Measurements from ENCODE around the gene RAB39A.
"Not testable (repeated sequence)": the region's sequence is repeated elsewhere in the genome, so short reads cannot be mapped to it uniquely, and the experiment has no call there.

RAB39A gene

DNA sequence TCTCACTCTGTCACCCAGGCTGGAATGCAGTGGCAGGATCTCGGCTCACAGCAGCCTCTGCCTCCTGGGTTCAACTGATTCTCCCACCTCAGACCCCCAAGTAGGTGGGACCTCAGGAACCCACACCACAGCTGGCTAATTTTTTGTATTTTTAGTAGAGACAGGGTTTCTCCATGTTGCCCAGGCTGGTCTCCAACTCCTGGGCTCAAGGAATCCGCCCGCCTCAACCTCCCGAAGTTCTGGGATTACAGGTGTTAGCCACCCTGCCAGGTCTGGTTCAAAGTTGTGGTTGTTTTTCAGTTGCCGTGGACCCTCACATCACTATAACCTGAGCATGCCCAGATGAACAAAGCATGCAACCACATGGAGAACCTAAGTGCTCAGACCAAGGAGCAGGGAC lies 13.0 kb upstream of the RAB39A start:
- TF ChIP-seq, protein P1, sequence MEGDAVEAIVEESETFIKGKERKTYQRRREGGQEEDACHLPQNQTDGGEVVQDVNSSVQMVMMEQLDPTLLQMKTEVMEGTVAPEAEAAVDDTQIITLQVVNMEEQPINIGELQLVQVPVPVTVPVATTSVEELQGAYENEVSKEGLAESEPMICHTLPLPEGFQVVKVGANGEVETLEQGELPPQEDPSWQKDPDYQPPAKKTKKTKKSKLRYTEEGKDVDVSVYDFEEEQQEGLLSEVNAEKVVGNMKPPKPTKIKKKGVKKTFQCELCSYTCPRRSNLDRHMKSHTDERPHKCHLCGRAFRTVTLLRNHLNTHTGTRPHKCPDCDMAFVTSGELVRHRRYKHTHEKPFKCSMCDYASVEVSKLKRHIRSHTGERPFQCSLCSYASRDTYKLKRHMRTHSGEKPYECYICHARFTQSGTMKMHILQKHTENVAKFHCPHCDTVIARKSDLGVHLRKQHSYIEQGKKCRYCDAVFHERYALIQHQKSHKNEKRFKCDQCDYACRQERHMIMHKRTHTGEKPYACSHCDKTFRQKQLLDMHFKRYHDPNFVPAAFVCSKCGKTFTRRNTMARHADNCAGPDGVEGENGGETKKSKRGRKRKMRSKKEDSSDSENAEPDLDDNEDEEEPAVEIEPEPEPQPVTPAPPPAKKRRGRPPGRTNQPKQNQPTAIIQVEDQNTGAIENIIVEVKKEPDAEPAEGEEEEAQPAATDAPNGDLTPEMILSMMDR (IDR thresholded peaks at IDR 0.05): no peak
- Histone ChIP-seq H3K4me1 (no peaks in the 10 kb centered on the region), H3K36me3 (no peaks in the 10 kb centered on the region), H3K4me3 (no peak overlapping the region), H3K9me3 (no peaks in the 10 kb centered on the region), H3K27me3 (no peaks in the 10 kb centered on the region), H3K27ac (no peak overlapping the region)
- no peak for DNase-seq
- intact Hi-C loops (cut with DNase I; ENCODE audit: low total_unique reads): no loop called here

GRCh38 chr11:107916671-107917241 lies 11.5 kb upstream of the RAB39A start:
- Histone ChIP-seq H3K36me3 (no peaks in the 10 kb centered on the region), H3K27ac (no peak overlapping the region), H3K4me1 (no peaks in the 10 kb centered on the region), H3K9me3 (no peaks in the 10 kb centered on the region), H3K4me3 (no peak overlapping the region), H3K27me3 (no peaks in the 10 kb centered on the region)
- TF ChIP-seq, protein P1 (IDR thresholded peaks at IDR 0.05): no peak
- intact Hi-C loops (cut with DNase I; ENCODE audit: low total_unique reads): no loop called here
- DNase-seq: no peak

- H3K4me1 ChIP-seq: no peaks in the 10 kb centered on the region
- peaks cover 0 to 7% of the 10 kb centered on the region in 2 donors for H3K27me3 ChIP-seq
- no peaks in the 10 kb centered on the region for H3K36me3 ChIP-seq
- H3K27ac ChIP-seq: no peak overlapping the region
- no peaks in the 10 kb centered on the region for H3K9me3 ChIP-seq
- no peak for DNase-seq
- H3K4me3 ChIP-seq: no peak overlapping the region
- TF ChIP-seq, protein P1 (IDR thresholded peaks at IDR 0.05): no peak
- intact Hi-C loops (cut with DNase I; ENCODE audit: low total_unique reads): no loop called here
Observed at GRCh38 chr11:107921997-107922396, 6.3 kb upstream of the RAB39A start.

GRCh38 chr11:107923519-107923918 lies 4.7 kb upstream of the RAB39A start:
- H3K4me1 ChIP-seq; H3K27ac ChIP-seq; H3K9me3 ChIP-seq; DNase-seq; intact Hi-C loops (cut with DNase I; ENCODE audit: low total_unique reads); H3K36me3 ChIP-seq; H3K4me3 ChIP-seq: not testable (repeated sequence)
- peaks cover 0 to 21% of the 10 kb centered on the region in 2 donors for H3K27me3 ChIP-seq

DNA sequence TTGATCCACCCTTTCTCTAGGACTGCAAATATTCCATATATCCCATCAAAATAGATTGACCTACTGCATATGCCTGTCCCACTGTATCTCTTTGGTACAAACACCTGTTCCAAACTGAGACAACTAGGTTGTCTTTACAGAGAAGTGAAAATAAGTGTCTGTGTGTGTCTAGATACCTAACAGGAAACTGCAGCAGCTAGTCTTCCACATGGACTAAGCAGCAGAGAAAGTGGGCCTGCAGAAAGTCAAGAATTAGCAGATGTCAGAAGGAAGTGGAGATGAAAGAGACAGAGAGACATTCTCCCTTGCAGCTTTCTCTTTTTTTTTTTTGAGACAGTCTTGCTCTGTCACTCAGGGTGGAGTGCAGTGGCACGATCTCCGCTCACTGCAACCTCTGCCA lies 3.9 kb upstream of the RAB39A start:
- intact Hi-C loops (cut with DNase I; ENCODE audit: low total_unique reads): no loop called here
- TF ChIP-seq, protein P1 (IDR thresholded peaks at IDR 0.05): no peak
- no peak for DNase-seq

DNA sequence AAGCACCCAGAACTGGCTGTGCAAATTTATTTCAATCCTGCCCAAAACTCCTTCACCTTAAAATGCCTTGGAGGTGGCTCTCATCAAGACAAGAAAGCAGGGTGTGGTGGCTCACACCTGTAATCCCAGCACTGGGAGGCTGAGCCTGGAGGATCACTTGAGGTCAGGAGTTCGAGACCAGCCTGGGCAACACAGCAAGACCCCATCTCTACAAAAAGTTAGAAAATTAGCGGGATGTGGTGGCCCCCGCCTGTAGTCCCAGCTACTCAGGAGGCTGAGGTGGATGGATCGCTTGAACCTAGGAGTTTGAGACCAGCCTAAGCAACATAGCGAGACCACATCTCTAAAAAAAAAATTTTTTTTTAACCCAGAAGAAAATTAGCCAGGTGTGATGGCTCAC lies 689 bp upstream of the RAB39A start:
- Histone ChIP-seq H3K27me3 (peaks cover 0 to 30% of the 10 kb centered on the region in 2 donors), H3K4me3 (no peak overlapping the region), H3K36me3 (no peaks in the 10 kb centered on the region), H3K9me3 (no peaks in the 10 kb centered on the region), H3K27ac (no peak overlapping the region), H3K4me1 (peaks cover 0 to 15% (median 9%) of the 10 kb centered on the region in 4 donors)
- TF ChIP-seq, protein P1 (IDR thresholded peaks at IDR 0.05): no peak
- intact Hi-C loops (cut with DNase I; ENCODE audit: low total_unique reads): no loop called here
- DNase-seq: no peak

More for the DNA sequence above, 3.9 kb upstream of the RAB39A start:
- no peaks in the 10 kb centered on the region for H3K36me3 ChIP-seq
- H3K9me3 ChIP-seq: no peaks in the 10 kb centered on the region
- H3K4me1 ChIP-seq: peaks cover 0 to 15% (median 9%) of the 10 kb centered on the region in 4 donors
- H3K4me3 ChIP-seq: no peak overlapping the region
- no peak overlapping the region for H3K27ac ChIP-seq
- peaks cover 0 to 29% of the 10 kb centered on the region in 2 donors for H3K27me3 ChIP-seq

Measured in tibial artery (tissue), 4 donors.